Measurements from ENCODE around the gene GYS1.

The GYS1 gene

DNA sequence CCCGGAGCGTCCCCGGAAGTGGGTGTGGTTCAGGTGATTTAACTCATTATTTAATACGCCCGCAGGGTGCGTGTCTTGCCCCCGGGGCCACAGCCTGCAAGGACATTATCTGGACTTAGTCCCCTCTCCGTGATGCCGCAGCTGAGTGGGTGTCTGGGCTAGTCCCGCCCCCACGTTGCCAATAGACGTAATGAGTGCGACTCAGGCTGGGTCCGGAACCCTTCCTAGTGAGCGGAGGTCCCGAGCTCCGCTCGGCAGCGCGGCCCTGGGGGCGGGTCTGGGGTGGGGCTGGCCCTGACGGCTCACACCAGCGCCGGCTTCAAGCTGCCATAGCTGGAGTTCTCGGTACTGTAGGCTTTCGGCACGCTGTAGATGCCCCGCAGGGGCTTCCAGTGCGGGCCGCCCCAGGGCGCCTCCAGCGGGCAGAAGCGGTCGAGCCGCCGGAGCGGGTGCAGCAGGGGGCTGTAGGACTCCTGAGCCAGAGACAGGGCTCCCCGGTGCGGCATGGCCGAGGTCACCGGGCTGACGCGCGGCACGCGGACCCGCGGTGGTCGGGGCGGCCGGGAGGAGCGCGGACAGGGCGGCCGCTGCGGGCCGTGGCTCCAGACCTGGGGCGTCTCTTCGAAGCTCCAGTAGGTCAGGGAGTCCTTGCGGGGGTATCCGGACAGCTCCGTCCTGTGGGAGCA is 24.7 kb upstream of the GYS1 start:
- DNase-seq, result no peak

DNA sequence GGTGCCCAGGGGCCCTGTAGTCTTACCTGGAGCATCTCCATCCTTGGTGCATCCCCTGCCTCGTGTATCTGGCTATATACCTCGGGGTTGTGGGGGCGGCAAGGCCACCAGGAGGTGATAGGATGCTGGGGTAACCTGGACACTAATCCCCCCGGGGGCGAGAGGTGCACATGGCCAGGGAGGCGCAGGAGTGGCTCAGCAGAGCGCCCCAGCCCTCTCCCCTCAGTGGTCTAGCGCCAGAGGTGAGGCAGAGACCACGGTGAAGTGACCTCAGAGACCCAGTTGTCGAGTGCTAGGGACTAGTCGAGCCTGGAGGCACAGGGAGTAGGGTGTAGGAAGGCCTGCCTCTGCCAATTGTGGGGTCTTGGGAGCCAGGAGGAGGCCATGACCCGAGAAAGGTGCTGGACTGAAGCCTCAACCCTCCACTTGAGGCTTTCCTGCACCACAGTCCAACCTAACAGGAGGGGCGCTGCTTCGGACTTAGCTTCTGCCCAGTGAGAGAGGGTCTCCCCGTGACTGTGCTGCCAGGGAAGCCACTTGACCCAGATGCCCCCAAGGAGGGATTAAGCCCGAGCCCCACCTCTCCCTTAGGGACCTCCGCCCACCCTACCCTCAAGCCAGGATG is 24.0 kb upstream of the GYS1 start, which contains the start of gene LHB:
Gene LHB (minus strand): TSS at position 51 of the 625 bp plus-strand sequence. CDS start 10 bp downstream, at position 41.
- no peak for DNase-seq

GRCh38 chr19:49016067-49016839 is 23.1 kb upstream of the GYS1 start:
- no peak for DNase-seq

GRCh38 chr19:49014870-49015255 is 21.8 kb upstream of the GYS1 start:
- DNase-seq, result no peak

GRCh38 chr19:49014123-49014869 is 21.2 kb upstream of the GYS1 start:
- DNase-seq, result no peak

DNA sequence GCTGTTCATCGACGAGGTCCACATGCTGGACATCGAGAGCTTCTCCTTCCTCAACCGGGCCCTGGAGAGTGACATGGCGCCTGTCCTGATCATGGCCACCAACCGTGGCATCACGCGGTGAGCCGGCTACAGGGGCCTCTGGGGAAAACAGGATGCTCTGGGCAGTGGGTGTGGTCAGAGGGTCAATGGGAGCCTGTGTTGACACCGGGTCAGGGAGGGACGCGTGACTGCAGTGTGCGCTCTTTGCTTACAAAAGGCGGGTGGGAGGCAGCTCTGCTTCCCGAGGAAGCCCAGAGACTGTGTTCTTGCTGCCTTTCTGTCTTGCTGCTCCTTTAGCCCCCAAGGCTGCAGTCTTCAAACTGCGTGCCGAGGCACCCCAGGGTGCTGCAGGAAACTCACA is 18.1 kb upstream of the GYS1 start:
- no peak for DNase-seq

- DNase-seq, result no peak
These were observed 17.3 kb upstream of the GYS1 start for GRCh38 chr19:49010453-49010852.

DNA sequence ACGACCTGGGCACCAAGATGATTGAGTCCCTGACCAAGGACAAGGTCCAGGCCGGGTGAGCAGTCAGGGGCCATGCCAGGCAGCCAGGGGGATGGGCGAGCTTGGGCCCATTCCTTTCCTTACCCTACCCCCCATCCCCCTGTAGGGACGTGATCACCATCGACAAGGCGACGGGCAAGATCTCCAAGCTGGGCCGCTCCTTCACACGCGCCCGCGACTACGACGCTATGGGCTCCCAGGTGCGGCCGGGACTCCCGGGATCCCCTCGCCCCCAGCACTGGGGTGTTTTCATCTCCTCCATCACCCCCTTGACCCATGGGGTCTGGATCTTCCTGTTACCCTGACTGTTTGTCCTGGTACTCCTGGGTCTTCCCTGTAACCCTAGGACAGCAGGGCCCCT is 16.7 kb upstream of the GYS1 start:
- no peak for DNase-seq

DNA sequence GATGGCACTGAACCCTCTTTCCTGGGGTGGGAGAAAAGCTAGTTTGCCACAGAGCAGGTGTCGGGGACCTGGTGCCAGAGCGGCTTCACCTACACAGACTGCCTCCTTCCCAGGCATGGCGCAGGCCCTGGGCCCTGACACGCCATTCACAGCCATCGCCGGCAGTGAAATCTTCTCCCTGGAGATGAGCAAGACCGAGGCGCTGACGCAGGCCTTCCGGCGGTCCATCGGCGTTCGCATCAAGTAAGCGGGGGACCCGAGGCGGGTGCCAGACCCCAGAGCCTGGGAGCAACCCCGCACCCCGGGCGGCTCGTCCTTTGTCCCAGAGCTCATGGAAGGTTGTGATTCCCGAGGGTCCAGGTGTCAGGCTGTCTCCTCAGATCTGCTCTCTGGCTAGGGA is 13.8 kb upstream of the GYS1 start:
- DNase-seq, result no peak

DNA sequence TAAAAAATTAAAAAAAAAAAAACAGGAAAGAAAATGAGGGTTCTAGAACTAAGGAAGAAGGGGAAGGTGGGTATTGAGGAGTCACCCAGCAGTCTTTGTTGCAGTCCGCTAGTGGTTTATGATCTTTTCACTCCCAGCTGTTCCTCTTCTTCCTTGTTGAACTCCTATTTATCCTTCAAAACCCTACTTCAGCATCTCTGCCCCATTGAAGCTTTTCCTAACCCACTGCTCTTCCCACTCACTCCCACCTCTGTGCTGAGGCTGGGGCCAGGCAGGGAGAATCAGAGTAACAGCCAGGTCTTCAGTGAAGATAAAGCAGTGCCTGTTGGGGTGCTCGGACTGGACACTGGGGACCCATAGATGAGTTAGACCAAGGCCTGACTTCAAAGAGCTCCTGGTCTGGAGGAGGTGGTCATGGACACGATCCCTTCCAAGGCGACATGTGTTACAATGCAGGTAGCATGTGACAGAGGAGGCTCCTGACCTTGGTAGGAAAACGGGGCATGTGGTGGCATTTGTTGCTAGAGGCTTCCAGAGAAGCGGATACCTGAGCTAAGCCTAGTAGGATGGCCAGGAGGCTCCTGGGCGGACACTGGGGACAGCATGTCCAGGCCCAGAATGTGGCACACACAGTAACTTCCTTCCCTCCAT is 12.0 kb upstream of the GYS1 start:
- DNase-seq, result no peak

- DNase-seq, result no peak
These were observed 11.0 kb upstream of the GYS1 start for GRCh38 chr19:49004133-49004532.

- no peak for DNase-seq
These were observed 6.6 kb upstream of the GYS1 start for GRCh38 chr19:48999481-49000325.

DNA sequence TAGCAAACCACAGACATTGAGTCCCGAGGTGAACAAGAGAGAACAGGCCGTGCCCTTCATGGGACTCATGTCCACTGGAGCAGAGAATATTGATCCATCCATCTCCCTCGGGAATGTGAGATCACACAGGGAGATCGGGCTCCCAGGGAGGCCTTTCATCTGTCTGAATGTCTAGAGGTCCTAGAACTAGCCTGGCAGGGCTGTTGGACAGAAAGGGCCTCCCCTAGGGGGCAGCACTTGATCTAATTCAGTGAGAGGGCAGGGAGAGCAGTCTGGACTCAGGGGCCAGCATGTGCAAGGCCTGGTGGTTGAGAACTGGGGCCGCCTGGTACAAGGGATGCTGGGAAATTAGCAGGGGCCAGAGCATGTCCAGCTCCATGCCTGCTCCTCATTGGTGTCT is 4.9 kb upstream of the GYS1 start:
- no peak for DNase-seq

- DNase-seq, result no peak
These were observed 902 bp upstream of the GYS1 start for GRCh38 chr19:48994035-48994386.

DNA sequence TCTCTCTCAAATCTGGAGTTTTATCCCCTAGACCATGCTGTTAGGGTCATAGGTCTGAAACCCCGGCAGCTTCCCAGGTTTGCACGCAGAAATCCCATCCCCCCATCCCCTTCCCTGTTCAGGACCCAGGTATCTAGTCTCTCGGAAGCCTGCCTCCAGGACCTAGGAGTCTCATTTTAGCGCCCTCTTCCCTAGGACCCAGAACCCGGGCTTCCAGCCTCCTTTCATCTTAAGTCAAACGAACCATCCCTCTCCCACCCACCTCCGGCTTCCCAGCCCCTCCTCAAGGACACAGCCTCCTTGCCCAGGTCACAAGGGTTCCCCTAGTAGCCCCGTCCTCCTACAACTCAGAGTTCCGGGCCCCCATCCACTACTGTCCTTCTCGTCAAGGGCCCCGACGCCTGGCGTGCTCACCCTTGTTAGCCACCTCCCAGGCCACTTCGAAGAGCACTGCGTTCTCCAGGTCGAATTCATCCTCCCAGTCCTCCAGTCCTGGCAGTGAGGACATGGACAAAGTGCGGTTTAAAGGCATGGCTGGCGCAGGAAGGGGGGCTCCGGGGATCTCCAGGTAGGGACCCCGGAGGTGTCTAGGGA is 431 bp downstream of the GYS1 start:
- no peak for DNase-seq

- no peak for DNase-seq
These were observed 1.1 kb downstream of the GYS1 start for GRCh38 chr19:48991873-48992580.

DNA sequence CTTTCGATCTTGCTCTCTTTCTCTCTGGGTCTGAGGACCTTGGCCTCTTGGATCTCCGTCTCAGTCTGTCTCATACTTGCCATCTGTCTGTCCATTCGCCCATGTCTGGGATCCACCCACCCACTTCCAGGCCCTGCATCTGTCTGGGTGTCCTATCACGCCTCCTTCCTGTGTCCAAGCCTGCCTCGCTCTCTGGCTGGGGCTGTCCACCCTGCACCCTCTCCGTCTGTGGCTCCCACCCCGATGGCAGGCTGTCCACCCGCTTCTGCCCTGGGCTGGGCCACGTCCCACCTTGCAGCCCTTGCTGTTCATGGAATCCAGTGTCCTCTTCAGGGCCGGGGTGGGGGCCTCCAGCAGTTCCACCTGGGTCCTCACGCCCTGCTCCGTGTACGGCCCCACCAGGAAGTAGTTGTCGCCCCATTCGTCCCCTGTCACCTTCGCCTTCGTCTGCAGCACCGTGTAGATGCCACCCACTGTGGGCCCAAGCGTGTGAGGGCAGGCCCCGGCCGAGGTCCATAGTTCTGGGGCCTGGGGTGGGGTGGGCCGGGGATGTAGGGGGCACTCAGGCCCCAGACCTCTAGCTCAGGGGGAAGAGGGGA is 2.0 kb downstream of the GYS1 start:
- no peak for DNase-seq

DNA sequence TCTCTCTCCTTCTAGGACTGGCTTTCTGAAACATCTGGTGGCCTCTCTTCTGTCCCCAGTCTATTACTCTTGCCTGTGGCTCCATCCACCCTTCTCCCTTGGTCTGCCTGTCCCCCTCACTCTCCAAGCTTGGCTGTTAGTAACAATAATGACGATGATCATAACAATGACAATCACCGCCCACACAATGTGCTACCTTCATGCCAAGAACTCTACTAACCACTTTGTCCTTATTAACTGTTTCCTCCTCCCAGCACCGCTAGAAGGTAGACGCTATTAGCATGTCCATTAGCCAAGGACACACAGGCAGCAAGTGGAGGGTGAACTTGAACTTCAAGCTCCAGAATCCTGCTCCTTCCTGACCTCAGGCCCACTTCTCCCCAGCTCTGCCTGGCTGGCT is 2.7 kb downstream of the GYS1 start:
- DNase-seq, result no peak

- no peak for DNase-seq
These were observed 3.3 kb downstream of the GYS1 start for GRCh38 chr19:48989701-48990291.

GRCh38 chr19:48988860-48989259 is 4.2 kb downstream of the GYS1 start:
- DNase-seq, result no peak

Measured in cortex of kidney (tissue), 1 donor.